ENCODE results near the gene CDH23. TPM values are rescaled to one million over a fixed set of nuclear protein-coding genes. Genes with fewer than 3 reads are reported as not detected.

Gene CDH23
- total and polyA plus RNA-seq, 2 experiments from 2014 or later, result 0.08 TPM; not detected in 1

- peaks cover 8% of the 10 kb centered on the region; the same call in 1 of the 2 replicates for H3K79me2 ChIP-seq (ENCODE audit: insufficient read depth)
- TF ChIP-seq EZH2 (IDR thresholded peaks at IDR 0.05; ENCODE audit: insufficient read depth, poor library complexity, severe bottlenecking) (no peak), EZH2phosphoT487 (IDR thresholded peaks at IDR 0.05; ENCODE audit: insufficient read depth, low read depth) (no peak)
- no peak overlapping the region for H3K4me3 ChIP-seq
- H3K4me2 ChIP-seq (ENCODE audit: unreplicated experiment), result no peak overlapping the region
- no peaks in the 10 kb centered on the region for H4K20me1 ChIP-seq (ENCODE audit: insufficient read depth)
- no peaks in the 10 kb centered on the region; the same call in 1 of the 2 replicates for H3K4me1 ChIP-seq (ENCODE audit: insufficient read depth)
- H3K27me3 ChIP-seq (replicated peaks; ENCODE audit: insufficient read depth), result no peaks in the 10 kb centered on the region
- in situ Hi-C loops (cut with MboI), result no loop called here
- 80 to 81% methylated on average over 17 of the region's 17 CpGs for WGBS, 2 experiments (ENCODE audit: low coverage in 1 of 2, low lambda C conversion rate in 2 of 2, missing lambda C conversion rate in 2 of 2)
- no peak overlapping the region for H2AFZ ChIP-seq
- no peak for DNase-seq
- H3K9ac ChIP-seq, result no peak overlapping the region
- H3K9me2 ChIP-seq (ENCODE audit: insufficient read depth), result no peaks in the 10 kb centered on the region
- H3K36me3 ChIP-seq (ENCODE audit: low read depth), result no peaks in the 10 kb centered on the region
- H3F3A ChIP-seq (ENCODE audit: insufficient read depth), result no peaks in the 10 kb centered on the region
- no peak overlapping the region for H3K27ac ChIP-seq
- H3K9me3 ChIP-seq (ENCODE audit: low read depth), result no peaks in the 10 kb centered on the region
Measured at GRCh38 chr10:71777213-71777985, 380.7 kb downstream of the CDH23 start.

GRCh38 chr10:71778071-71778825 is 381.5 kb downstream of the CDH23 start:
- Histone ChIP-seq H3K79me2 (ENCODE audit: insufficient read depth) (no peaks in the 10 kb centered on the region), H3K9me3 (ENCODE audit: low read depth) (no peaks in the 10 kb centered on the region), H4K20me1 (ENCODE audit: insufficient read depth) (no peaks in the 10 kb centered on the region), H3K27ac (no peak overlapping the region), H3K36me3 (ENCODE audit: low read depth) (no peaks in the 10 kb centered on the region), H3K27me3 (replicated peaks; ENCODE audit: insufficient read depth) (no peaks in the 10 kb centered on the region; the same call in 1 of the 2 replicates), H3K4me3 (no peak overlapping the region), H3K4me2 (ENCODE audit: unreplicated experiment) (no peak overlapping the region), H2AFZ (no peak overlapping the region), H3K4me1 (ENCODE audit: insufficient read depth) (no peaks in the 10 kb centered on the region), H3F3A (ENCODE audit: insufficient read depth) (no peaks in the 10 kb centered on the region), H3K9me2 (ENCODE audit: insufficient read depth) (no peaks in the 10 kb centered on the region), H3K9ac (no peak overlapping the region)
- in situ Hi-C loops (cut with MboI), result no loop called here
- no peak for DNase-seq
- WGBS, 2 experiments (ENCODE audit: low coverage in 1 of 2, low lambda C conversion rate in 2 of 2, missing lambda C conversion rate in 2 of 2), result 64 to 68% methylated on average over 11 of the region's 11 CpGs
- TF ChIP-seq EZH2phosphoT487 (IDR thresholded peaks at IDR 0.05; ENCODE audit: insufficient read depth, low read depth), result no peak
- TF ChIP-seq EZH2 (IDR thresholded peaks at IDR 0.05; ENCODE audit: insufficient read depth, poor library complexity, severe bottlenecking), result no peak

DNA sequence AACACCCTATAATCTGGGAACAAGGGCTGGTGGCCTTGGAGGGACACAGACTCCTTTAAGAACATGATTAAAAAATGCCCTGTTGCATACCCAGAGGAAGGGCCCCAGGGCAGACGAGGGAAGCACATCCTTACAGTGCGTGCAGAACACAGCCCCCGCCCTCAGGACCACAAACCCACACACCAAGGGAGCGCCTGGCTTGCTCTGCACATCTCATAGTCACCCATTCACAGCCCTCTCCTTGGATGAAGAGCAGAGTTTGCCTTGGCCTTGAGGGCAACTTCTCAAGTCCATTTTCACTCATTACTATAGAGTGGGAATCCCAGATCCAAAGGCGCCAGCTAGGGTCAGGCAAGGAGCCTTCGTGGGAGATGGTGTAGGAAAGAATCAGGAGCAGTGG is 382.9 kb downstream of the CDH23 start:
- H3K9ac ChIP-seq, result no peak overlapping the region
- in situ Hi-C loops (cut with MboI), result no loop called here
- no peaks in the 10 kb centered on the region for H3K9me2 ChIP-seq (ENCODE audit: insufficient read depth)
- no peak overlapping the region for H3K4me2 ChIP-seq (ENCODE audit: unreplicated experiment)
- no peaks in the 10 kb centered on the region for H4K20me1 ChIP-seq (ENCODE audit: insufficient read depth)
- H3K4me1 ChIP-seq (ENCODE audit: insufficient read depth), result no peaks in the 10 kb centered on the region
- H3K9me3 ChIP-seq (ENCODE audit: low read depth), result no peaks in the 10 kb centered on the region
- H3K36me3 ChIP-seq (ENCODE audit: low read depth), result no peaks in the 10 kb centered on the region
- WGBS, 2 experiments (ENCODE audit: low coverage in 1 of 2, low lambda C conversion rate in 2 of 2, missing lambda C conversion rate in 2 of 2), result 71 to 72% methylated on average over 6 of the region's 6 CpGs
- no peaks in the 10 kb centered on the region for H3K79me2 ChIP-seq (ENCODE audit: insufficient read depth)
- H3K4me3 ChIP-seq, result no peak overlapping the region
- no peak overlapping the region for H2AFZ ChIP-seq
- no peaks in the 10 kb centered on the region for H3F3A ChIP-seq (ENCODE audit: insufficient read depth)
- no peak for TF ChIP-seq EZH2 (IDR thresholded peaks at IDR 0.05; ENCODE audit: insufficient read depth, poor library complexity, severe bottlenecking)
- no peak for DNase-seq
- no peaks in the 10 kb centered on the region; the same call in 1 of the 2 replicates for H3K27me3 ChIP-seq (replicated peaks; ENCODE audit: insufficient read depth)
- no peak overlapping the region for H3K27ac ChIP-seq

DNA sequence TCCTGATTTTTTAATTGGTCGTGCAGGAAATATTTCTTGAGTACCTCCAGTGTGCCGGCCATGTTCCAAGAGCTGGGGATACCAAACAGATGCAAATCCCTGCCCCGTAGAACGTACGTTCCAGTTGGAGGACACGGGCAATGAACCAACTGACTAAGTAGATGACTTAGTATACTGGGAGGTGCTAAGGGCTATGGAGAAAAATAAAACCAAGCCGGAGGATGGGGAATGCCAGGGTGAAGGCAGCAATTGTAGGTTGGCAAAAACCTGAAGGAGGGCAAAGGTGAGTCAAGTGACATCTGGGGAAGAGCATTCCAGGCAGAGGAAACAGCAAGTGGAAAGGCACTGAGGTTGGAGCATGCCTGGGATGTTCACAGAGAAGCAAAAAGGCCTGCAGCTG is 383.4 kb downstream of the CDH23 start:
- Histone ChIP-seq H3K9me3 (ENCODE audit: low read depth) (no peaks in the 10 kb centered on the region), H3K79me2 (ENCODE audit: insufficient read depth) (no peaks in the 10 kb centered on the region), H3K4me1 (ENCODE audit: insufficient read depth) (no peaks in the 10 kb centered on the region), H3K9ac (no peak overlapping the region), H4K20me1 (ENCODE audit: insufficient read depth) (no peaks in the 10 kb centered on the region), H3K36me3 (ENCODE audit: low read depth) (no peaks in the 10 kb centered on the region), H3F3A (ENCODE audit: insufficient read depth) (no peaks in the 10 kb centered on the region), H3K9me2 (ENCODE audit: insufficient read depth) (no peaks in the 10 kb centered on the region), H2AFZ (no peak overlapping the region), H3K27me3 (replicated peaks; ENCODE audit: insufficient read depth) (no peaks in the 10 kb centered on the region; the same call in 1 of the 2 replicates), H3K4me3 (no peak overlapping the region), H3K27ac (no peak overlapping the region), H3K4me2 (ENCODE audit: unreplicated experiment) (no peak overlapping the region)
- no peak for DNase-seq
- TF ChIP-seq EZH2phosphoT487 (IDR thresholded peaks at IDR 0.05; ENCODE audit: insufficient read depth, low read depth) (no peak), EZH2 (IDR thresholded peaks at IDR 0.05; ENCODE audit: insufficient read depth, poor library complexity, severe bottlenecking) (no peak)
- in situ Hi-C loops (cut with MboI), result no loop called here
- WGBS, 2 experiments (ENCODE audit: low coverage in 1 of 2, low lambda C conversion rate in 2 of 2, missing lambda C conversion rate in 2 of 2), result 71 to 73% methylated on average over 7 of the region's 7 CpGs

Measured in GM23248 (cell line).